Trophoblast cell (in vitro differentiated cells and primary cell): ENCODE measurements around the gene SYNPR.
A peak's percentile ranks its signal among the peaks of the same experiment; 100 is the strongest.

ENCODE experiments used
- DNase-seq, 2 donors: peaks; one replicate each; pipeline ENCODE4 v3.0.0-alpha.2; 2016
- H2AFZ ChIP-seq: 2 replicates; pipeline ENCODE4 v1.6.1; 2013; ENCODE audit warnings: low read length, moderate library complexity, mild to moderate bottlenecking; ENCODE audit not compliant: insufficient read depth, poor library complexity
- H2AK5ac ChIP-seq: 2 replicates; pipeline ENCODE4 v1.6.1; 2013; ENCODE audit warnings: mild to moderate bottlenecking, low read length
- H2BK120ac ChIP-seq: 2 replicates; pipeline ENCODE4 v1.6.1; 2013; ENCODE audit warnings: low read length, mild to moderate bottlenecking, moderate library complexity; ENCODE audit not compliant: insufficient read depth, poor library complexity
- H2BK12ac ChIP-seq: 2 replicates; pipeline ENCODE4 v1.6.1; 2013; ENCODE audit warnings: mild to moderate bottlenecking, low read length, moderate library complexity
- H2BK5ac ChIP-seq: 2 replicates; pipeline ENCODE4 v1.6.1; 2013; ENCODE audit warnings: low read length, low read depth, moderate library complexity, mild to moderate bottlenecking; ENCODE audit not compliant: poor library complexity
- H3K14ac ChIP-seq: 2 replicates; pipeline ENCODE4 v1.6.1; 2013; ENCODE audit warnings: mild to moderate bottlenecking, low read length
- H3K18ac ChIP-seq: 2 replicates; pipeline ENCODE4 v1.6.1; 2013; ENCODE audit warnings: mild to moderate bottlenecking, low read length
- H3K23ac ChIP-seq: 2 replicates; pipeline ENCODE4 v1.6.1; 2013; ENCODE audit warnings: low read length
- H3K27ac ChIP-seq: 2 replicates; pipeline ENCODE4 v1.5.1; 2013; ENCODE audit warnings: low read depth, mild to moderate bottlenecking, inconsistent platforms, low read length, moderate library complexity
- H3K27me3 ChIP-seq: 2 replicates; pipeline ENCODE4 v1.6.1; 2013; ENCODE audit warnings: inconsistent platforms, mild to moderate bottlenecking, low read length, moderate library complexity; ENCODE audit not compliant: insufficient read depth
- H3K36me3 ChIP-seq, 2 experiments: 1 replicate in 1 of 2; 2 replicates in 1 of 2; pipeline ENCODE4 v1.6.1; 2013; ENCODE audit warnings: low read length in 2 of 2, mild to moderate bottlenecking in 2 of 2, moderate library complexity in 1 of 2; ENCODE audit not compliant: insufficient read depth in 2 of 2, control insufficient read depth in 1 of 2
- H3K4ac ChIP-seq: 2 replicates; pipeline ENCODE4 v1.6.1; 2013; ENCODE audit warnings: low read depth, mild to moderate bottlenecking, low read length, moderate library complexity
- H3K4me1 ChIP-seq, 2 experiments: 1 replicate in 1 of 2; 2 replicates in 1 of 2; pipeline ENCODE4 v1.6.1; 2013; ENCODE audit warnings: low read length in 2 of 2, mild to moderate bottlenecking in 2 of 2, moderate library complexity in 1 of 2; ENCODE audit not compliant: insufficient read depth in 2 of 2, control insufficient read depth in 1 of 2
- H3K4me2 ChIP-seq: 2 replicates; pipeline ENCODE4 v1.6.1; 2013; ENCODE audit warnings: inconsistent platforms, mild to moderate bottlenecking, low read length, moderate library complexity
- H3K4me3 ChIP-seq: 2 replicates; pipeline ENCODE4 v1.5.1; 2013; ENCODE audit warnings: mild to moderate bottlenecking, low read depth, low read length, inconsistent platforms
- H3K79me1 ChIP-seq: one replicate; pipeline ENCODE4 v1.6.1; 2013; ENCODE audit warnings: low read length
- H3K79me2 ChIP-seq: 2 replicates; pipeline ENCODE4 v1.6.1; 2013; ENCODE audit warnings: low read length, mild to moderate bottlenecking; ENCODE audit not compliant: control insufficient read depth, insufficient read depth, poor library complexity
- H3K9ac ChIP-seq: 2 replicates; pipeline ENCODE4 v1.6.1; 2013; ENCODE audit warnings: mild to moderate bottlenecking, low read length
- H3K9me3 ChIP-seq: 2 replicates; pipeline ENCODE4 v1.6.1; 2013; ENCODE audit warnings: low read depth, mild to moderate bottlenecking, control low read depth, inconsistent platforms, low read length; ENCODE audit not compliant: insufficient read depth
- H4K12ac ChIP-seq: 2 replicates; pipeline ENCODE4 v1.6.1; 2013; ENCODE audit warnings: low read depth, mild to moderate bottlenecking, low read length, moderate library complexity
- H4K8ac ChIP-seq: 2 replicates; pipeline ENCODE4 v1.6.1; 2013; ENCODE audit warnings: low read depth, mild to moderate bottlenecking, low read length, moderate library complexity
- H4K91ac ChIP-seq: one replicate; pipeline ENCODE4 v1.6.1; 2013; ENCODE audit warnings: low read depth, mild to moderate bottlenecking, low read length, moderate library complexity
- WGBS: extraction: QIAGEN DNeasy Blood & Tissue Kit; methylation state at CpG from one replicate; pipeline ENCODE4 v1.1.7; 2013; ENCODE audit warnings: missing lambda C conversion rate; ENCODE audit not compliant: insufficient read length, insufficient coverage; ENCODE audit errors: extremely low coverage; 5-methylcytosine and 5-hydroxymethylcytosine counted together

Gene SYNPR

GRCh38 chr3:63624941-63625560, 346.9 kb downstream of the SYNPR start:
- no peak overlapping the region for H2BK120ac ChIP-seq
- H3K4me3 ChIP-seq: no peak overlapping the region
- H3K4me1 ChIP-seq: no peaks in the 10 kb centered on the region
- H2BK5ac ChIP-seq: no peak overlapping the region
- DNase-seq: no peak
- H3K18ac ChIP-seq: no peak overlapping the region
- H3K27me3 ChIP-seq: no peaks in the 10 kb centered on the region
- H3K4me2 ChIP-seq: no peak overlapping the region
- no peak overlapping the region for H4K12ac ChIP-seq
- no peaks in the 10 kb centered on the region for H3K36me3 ChIP-seq
- no peak overlapping the region for H4K91ac ChIP-seq
- WGBS: no CpG with 5 or more reads among the region's 8 CpGs
- H4K8ac ChIP-seq: no peak overlapping the region
- H3K14ac ChIP-seq: no peak overlapping the region
- H3K9me3 ChIP-seq: no peaks in the 10 kb centered on the region
- no peaks in the 10 kb centered on the region for H3K79me1 ChIP-seq
- H2AK5ac ChIP-seq: no peak overlapping the region
- no peak overlapping the region for H3K23ac ChIP-seq
- no peaks in the 10 kb centered on the region for H3K79me2 ChIP-seq
- H2BK12ac ChIP-seq: no peak overlapping the region
- no peak overlapping the region for H3K27ac ChIP-seq
- H3K9ac ChIP-seq: no peak overlapping the region
- H2AFZ ChIP-seq: no peak overlapping the region
- H3K4ac ChIP-seq: no peak overlapping the region

GRCh38 chr3:63631670-63632069, 353.6 kb downstream of the SYNPR start:
- no peak overlapping the region for H3K18ac ChIP-seq
- H3K4ac ChIP-seq: no peak overlapping the region
- no peak overlapping the region for H4K8ac ChIP-seq
- H3K36me3 ChIP-seq: no peaks in the 10 kb centered on the region
- no peak overlapping the region for H3K23ac ChIP-seq
- H2BK5ac ChIP-seq: no peak overlapping the region
- no peak overlapping the region for H2BK12ac ChIP-seq
- no peak overlapping the region for H4K91ac ChIP-seq
- no peak overlapping the region for H3K27ac ChIP-seq
- H3K9me3 ChIP-seq: no peaks in the 10 kb centered on the region
- no peak overlapping the region for H4K12ac ChIP-seq
- H3K4me2 ChIP-seq: no peak overlapping the region
- DNase-seq: no peak
- H3K9ac ChIP-seq: no peak overlapping the region
- H3K14ac ChIP-seq: no peak overlapping the region
- H3K79me2 ChIP-seq: no peaks in the 10 kb centered on the region
- H3K79me1 ChIP-seq: no peaks in the 10 kb centered on the region
- no peaks in the 10 kb centered on the region for H3K27me3 ChIP-seq
- no peak overlapping the region for H2AFZ ChIP-seq
- no peaks in the 10 kb centered on the region for H3K4me1 ChIP-seq
- H2AK5ac ChIP-seq: no peak overlapping the region
- no CpG with 5 or more reads among the region's 4 CpGs for WGBS
- H3K4me3 ChIP-seq: no peak overlapping the region
- no peak overlapping the region for H2BK120ac ChIP-seq

- H3K79me1 ChIP-seq: no peaks in the 10 kb centered on the region
- no peak overlapping the region for H4K91ac ChIP-seq
These were observed 357.1 kb downstream of the SYNPR start for GRCh38 chr3:63635186-63635585.

GRCh38 chr3:63639806-63640205, 361.7 kb downstream of the SYNPR start:
- Histone ChIP-seq H2BK12ac (no peak overlapping the region), H3K4ac (no peak overlapping the region), H3K4me2 (no peak overlapping the region), H3K9me3 (no peaks in the 10 kb centered on the region), H2AK5ac (no peak overlapping the region), H3K18ac (no peak overlapping the region), H2BK5ac (no peak overlapping the region), H3K9ac (no peak overlapping the region), H4K91ac (no peak overlapping the region), H3K27me3 (no peaks in the 10 kb centered on the region), H3K4me1 (no peaks in the 10 kb centered on the region), H4K12ac (no peak overlapping the region), H3K79me1 (no peaks in the 10 kb centered on the region), H3K23ac (no peak overlapping the region), H2BK120ac (no peak overlapping the region), H3K14ac (no peak overlapping the region), H2AFZ (no peak overlapping the region), H3K79me2 (no peaks in the 10 kb centered on the region), H3K27ac (no peak overlapping the region), H4K8ac (no peak overlapping the region), H3K36me3 (no peaks in the 10 kb centered on the region), H3K4me3 (no peak overlapping the region)
- WGBS: no CpG with 5 or more reads among the region's 2 CpGs
- no peak for DNase-seq

More at GRCh38 chr3:63635186-63635585, 357.1 kb downstream of the SYNPR start:
- H3K23ac ChIP-seq: no peak overlapping the region
- no peak overlapping the region for H3K4ac ChIP-seq
- no peaks in the 10 kb centered on the region for H3K79me2 ChIP-seq
- WGBS: no CpG with 5 or more reads among the region's 3 CpGs
- no peak overlapping the region for H2AK5ac ChIP-seq
- no peak overlapping the region for H3K18ac ChIP-seq
- H3K4me2 ChIP-seq: no peak overlapping the region
- H3K4me1 ChIP-seq: no peaks in the 10 kb centered on the region
- no peaks in the 10 kb centered on the region for H3K27me3 ChIP-seq
- DNase-seq: peak; percentile 77 to 92
- H3K14ac ChIP-seq: no peak overlapping the region
- no peak overlapping the region for H4K12ac ChIP-seq
- H2BK5ac ChIP-seq: no peak overlapping the region
- H2BK120ac ChIP-seq: no peak overlapping the region
- no peak overlapping the region for H2AFZ ChIP-seq
- no peak overlapping the region for H3K4me3 ChIP-seq
- no peak overlapping the region for H4K8ac ChIP-seq
- no peaks in the 10 kb centered on the region for H3K9me3 ChIP-seq
- H3K36me3 ChIP-seq: no peaks in the 10 kb centered on the region
- no peak overlapping the region for H3K9ac ChIP-seq
- no peak overlapping the region for H3K27ac ChIP-seq
- no peak overlapping the region for H2BK12ac ChIP-seq
